Right ventricle myocardium superior (tissue), 1 donor: Measurements from ENCODE around the gene ATP13A5. TPM values are rescaled to one million over a fixed set of nuclear protein-coding genes. Genes with fewer than 3 reads are reported as not detected.

Experiments
- ATAC-seq: fragments of 200-7000 bp; cut with Tn5 transposase; one replicate; pipeline ENCODE4 v1.9.1; 2020; ENCODE audit warnings: mild to moderate bottlenecking; ENCODE audit not compliant: poor library complexity
- DNase-seq: peaks from one replicate; pipeline ENCODE4 v3.0.0-alpha.2; 2020
- intact Hi-C: fragments of 100-400 bp; cut with DNase I; formaldehyde crosslinking; loops from one replicate; pipeline ENCODE4 v1.11.2; 2022
- total RNA-seq: library from RNA; stranded (reverse); fragmentation: NEBNext Ultra II Directional; extraction: Animal tissue kit (Norgen Biotek cat#: 25700); gene quantifications from one replicate; pipeline ENCODE4 v1.2.1, GENCODE V29; 2021
- donor health status: DM: no; HTN: yes; CAD: no; lungs with severe emphysema.

Gene ATP13A5
- total RNA-seq, 1 donor from 2014 or later, result not detected

GRCh38 chr3:193225302-193226125 is 153.0 kb downstream of the ATP13A5 start:
- intact Hi-C loops, result no loop called here
- ATAC-seq, result no peak
- DNase-seq, result no peak

Other genes with a start within 250 kb of the ATP13A5 start
- 4.5 TPM for gene PLAAT1, start 137.5 kb downstream of the ATP13A5 start, total RNA-seq
- 0.11 TPM for gene ATP13A4, start 176.1 kb upstream of the ATP13A5 start, total RNA-seq
- 105 TPM for gene OPA1, start 214.5 kb upstream of the ATP13A5 start, total RNA-seq